ENCODE results near the gene ADAMTS19. TPM values are rescaled to one million over a fixed set of nuclear protein-coding genes. Genes with fewer than 3 reads are reported as not detected.

The ADAMTS19 gene
- total and polyA plus RNA-seq, 2 of the 8 experiments (the other 6 are each of a cell fraction or from before 2014, with no cell fraction given) = 17.3 to 28.8 TPM

DNA sequence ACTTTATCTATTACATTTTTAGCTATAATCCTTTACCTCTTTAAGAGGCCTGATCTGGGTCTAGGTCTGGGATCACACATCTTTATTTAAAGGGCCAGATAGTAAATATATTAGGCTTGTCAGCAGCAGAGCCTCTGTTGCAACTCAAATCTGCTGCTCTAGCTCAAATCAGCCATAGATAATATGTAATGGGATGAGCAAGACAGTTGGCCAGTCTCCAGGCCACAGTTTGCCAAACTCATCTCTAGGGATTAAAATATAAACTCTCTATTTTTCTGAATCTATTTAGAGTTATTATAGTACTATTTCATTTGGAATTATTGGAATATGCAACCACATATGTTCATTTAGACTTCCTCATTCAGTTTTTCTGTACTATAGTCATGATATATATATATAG, 171.9 kb downstream of the ADAMTS19 start:
- Histone ChIP-seq H3K4me2 (ENCODE audit: insufficient read depth in 1 of 2, low read depth in 2 of 2, low read length in 2 of 2) (no peak overlapping the region), H3K56ac (replicated peaks; ENCODE audit: insufficient read length, low read depth, low read length) (no peak overlapping the region), H4K91ac (replicated peaks; ENCODE audit: insufficient read length, low read length) (no peak overlapping the region), H3K18ac (ENCODE audit: extremely low read depth, low read length) (no peak overlapping the region), H3K36me3 (ENCODE audit: control insufficient read depth in 2 of 4, insufficient read depth in 4 of 4, low read length in 3 of 4) (no peaks in the 10 kb centered on the region; a peak in 1 of 8 replicates), H3K27me3 (replicated peaks in 1 of 4; ENCODE audit: control insufficient read depth in 3 of 4, extremely low read depth in 1 of 4, insufficient read depth in 3 of 4, low read length in 3 of 4) (no peaks in the 10 kb centered on the region), H2BK120ac (replicated peaks; ENCODE audit: low read depth, low read length) (no peak overlapping the region), H3K23ac (ENCODE audit: insufficient read length) (no peak overlapping the region), H3K23me2 (ENCODE audit: low read depth, low read length) (no peaks in the 10 kb centered on the region), H2AFZ (ENCODE audit: low read length) (no peak overlapping the region), H3K4me1 (replicated peaks in 1 of 4; ENCODE audit: control insufficient read depth in 3 of 4, insufficient read depth in 4 of 4, low read length in 3 of 4) (no peaks in the 10 kb centered on the region), H2BK20ac (ENCODE audit: low read length) (no peak overlapping the region), H3K79me2 (ENCODE audit: control insufficient read depth in 1 of 2, insufficient read depth in 2 of 2, low read length in 2 of 2) (no peaks in the 10 kb centered on the region), H3K4ac (replicated peaks; ENCODE audit: insufficient read length, low read depth, low read length) (no peak overlapping the region), H3K27ac (ENCODE audit: low read depth, low read length) (no peak overlapping the region), H4K8ac (ENCODE audit: extremely low read depth, insufficient read depth, low read length) (no peak overlapping the region), H4K5ac (ENCODE audit: insufficient read length, low read depth, low read length) (no peak overlapping the region), H3K79me1 (ENCODE audit: low read depth, low read length) (no peaks in the 10 kb centered on the region), H4K20me1 (replicated peaks in 1 of 2; ENCODE audit: control insufficient read depth in 1 of 2, insufficient read depth in 2 of 2, low read length in 2 of 2) (no peaks in the 10 kb centered on the region), H2BK15ac (ENCODE audit: low read length) (no peak overlapping the region), H2BK12ac (ENCODE audit: low read depth, low read length) (no peak overlapping the region), H3K9me3 (ENCODE audit: insufficient read depth in 2 of 2, low read depth in 1 of 2, low read length in 1 of 2) (no peaks in the 10 kb centered on the region), H3K4me3 (ENCODE audit: extremely low read depth in 1 of 4, insufficient read depth in 2 of 4, low read depth in 3 of 4, low read length in 4 of 4) (no peak overlapping the region), H3K14ac (ENCODE audit: insufficient read length) (no peak overlapping the region), H3K9ac (replicated peaks in 1 of 4; ENCODE audit: extremely low read depth in 1 of 4, low read depth in 3 of 4, low read length in 3 of 4) (no peak overlapping the region), H2AK5ac (ENCODE audit: low read depth, low read length) (no peak overlapping the region), H2BK5ac (ENCODE audit: low read depth, low read length) (no peak overlapping the region)
- no peak for TF ChIP-seq TAF7 (optimal IDR thresholded peaks at IDR 0.05; ENCODE audit: borderline replicate concordance, low read depth, low read length)
- TF ChIP-seq BRCA1 (IDR thresholded peaks at IDR 0.05; ENCODE audit: low read depth, low read length) = no peak
- no peak for TF ChIP-seq TAF1 (IDR thresholded peaks at IDR 0.05; ENCODE audit: low read depth, low read length)
- TF ChIP-seq CREB1 (IDR thresholded peaks at IDR 0.05) = no peak
- TF ChIP-seq CEBPB (IDR thresholded peaks at IDR 0.05; ENCODE audit: low read depth, low read length) = no peak
- TF ChIP-seq, protein P1, sequence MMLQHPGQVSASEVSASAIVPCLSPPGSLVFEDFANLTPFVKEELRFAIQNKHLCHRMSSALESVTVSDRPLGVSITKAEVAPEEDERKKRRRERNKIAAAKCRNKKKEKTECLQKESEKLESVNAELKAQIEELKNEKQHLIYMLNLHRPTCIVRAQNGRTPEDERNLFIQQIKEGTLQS (IDR thresholded peaks at IDR 0.05; ENCODE audit: insufficient read depth, low read depth, low read length) = no peak
- no peak for TF ChIP-seq SRF (IDR thresholded peaks at IDR 0.05; ENCODE audit: low read depth, low read length)
- TF ChIP-seq RBBP5 (IDR thresholded peaks at IDR 0.05; ENCODE audit: borderline replicate concordance, low read depth, low read length) = no peak
- no peak for TF ChIP-seq SIN3A (conservative IDR thresholded peaks at IDR 0.05 in 1 of 2, IDR thresholded peaks at IDR 0.05 in 1 of 2; ENCODE audit: low read depth in 1 of 2, low read length in 2 of 2)
- TF ChIP-seq HDAC6 (IDR thresholded peaks at IDR 0.05; ENCODE audit: low read depth, low read length) = no peak
- TF ChIP-seq EZH2 (IDR thresholded peaks at IDR 0.05; ENCODE audit: low read depth, low read length, severe bottlenecking) = no peak
- no peak for TF ChIP-seq SUZ12 (IDR thresholded peaks at IDR 0.05; ENCODE audit: low read length)
- FAIRE-seq = no peak
- CTCF ChIA-PET (ENCODE audit: partially characterized antibody) = no interaction called here
- POLR2A ChIA-PET (ENCODE audit: partially characterized antibody) = no interaction called here
- no peak for DNase-seq (ENCODE audit: low read depth in 1 of 2, low spot score in 2 of 2)
